ENCODE measurements around the gene HOGA1. TPM values are rescaled to one million over a fixed set of nuclear protein-coding genes. Genes with fewer than 3 reads are reported as not detected.
"Not testable (repeated sequence)": the region's sequence is repeated elsewhere in the genome, so short reads cannot be mapped to it uniquely, and the experiment has no call there.

HOGA1 gene
- total RNA-seq, 2 experiments from 2014 or later: not detected

DNA sequence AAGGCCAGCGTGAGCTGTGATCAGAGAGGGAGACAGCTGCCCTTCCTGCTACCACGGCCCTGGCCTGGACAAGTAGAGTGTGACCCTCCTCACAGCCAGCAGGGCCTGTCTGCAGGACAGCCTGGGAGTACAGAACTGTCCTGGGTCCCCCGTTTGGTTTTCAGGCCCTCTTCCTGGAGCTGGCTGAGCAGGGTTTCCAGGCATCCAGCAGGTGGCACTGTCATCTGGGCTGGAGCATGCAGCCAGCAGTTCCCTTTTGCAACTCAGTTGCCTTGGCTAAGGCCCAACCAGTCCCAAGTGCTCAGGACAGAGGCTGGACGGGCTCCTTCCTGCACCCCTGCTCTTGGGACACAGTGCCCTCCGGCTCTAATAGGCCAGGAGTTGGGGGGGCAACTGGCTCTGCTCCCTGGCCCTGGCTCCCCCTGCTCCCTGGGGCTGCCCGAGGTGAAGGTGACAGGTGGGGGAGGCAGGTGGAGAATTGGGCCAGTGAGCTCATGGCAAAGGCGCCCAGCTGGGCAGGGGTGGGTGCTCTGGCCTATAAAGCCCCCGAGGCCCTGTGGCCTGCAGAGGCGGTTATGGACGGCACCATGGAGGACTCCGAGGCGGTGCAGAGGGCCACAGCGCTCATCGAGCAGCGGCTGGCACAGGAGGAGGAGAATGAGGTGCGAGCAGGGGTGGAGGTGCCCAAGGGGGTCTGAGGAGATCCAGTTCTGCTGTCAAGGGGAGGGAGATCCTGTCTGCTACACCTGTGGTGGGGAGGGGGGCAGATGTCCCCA lies 11.8 kb upstream of the HOGA1 start, which contains the start of gene ANKRD2:
Gene ANKRD2 (plus strand): TSS at position 566 of the 776 bp plus-strand sequence. CDS start 10 bp downstream, at position 576.
- H3K4me1 Mint-ChIP-seq: no peaks in the 10 kb centered on the region
- no peaks in the 10 kb centered on the region for H3K36me3 Mint-ChIP-seq (ENCODE audit: low read depth)
- no peak within 1 kb of the TSS for H3K27ac Mint-ChIP-seq
- intact Hi-C loops (cut with DNase I, micrococcal nuclease): loop anchor here in 1 of 2 experiments (1.0 kb wide), 2 partner anchors 40 to 159 kb away; no protein-coding TSS in a partner anchor
- ATAC-seq (peak; percentile 84), DNase-seq (peak; percentile 79)
- POLR2A ChIA-PET: interaction anchor here (0.6 kb wide), 1 partner anchor 75 kb away, joined by 4 read pairs; no protein-coding TSS in a partner anchor
- no peak within 1 kb of the TSS for H3K4me3 Mint-ChIP-seq
- H3K27me3 Mint-ChIP-seq: no peaks in the 10 kb centered on the region
- CTCF ChIA-PET: interaction anchor here (0.6 to 1.7 kb wide), 31 partner anchors 8 to 451 kb away, joined by 3 to 9 read pairs (median 3); partner anchors contain the start of genes HOGA1 and PI4K2A
- no peaks in the 10 kb centered on the region for H3K9me3 Mint-ChIP-seq (ENCODE audit: low read depth)

DNA sequence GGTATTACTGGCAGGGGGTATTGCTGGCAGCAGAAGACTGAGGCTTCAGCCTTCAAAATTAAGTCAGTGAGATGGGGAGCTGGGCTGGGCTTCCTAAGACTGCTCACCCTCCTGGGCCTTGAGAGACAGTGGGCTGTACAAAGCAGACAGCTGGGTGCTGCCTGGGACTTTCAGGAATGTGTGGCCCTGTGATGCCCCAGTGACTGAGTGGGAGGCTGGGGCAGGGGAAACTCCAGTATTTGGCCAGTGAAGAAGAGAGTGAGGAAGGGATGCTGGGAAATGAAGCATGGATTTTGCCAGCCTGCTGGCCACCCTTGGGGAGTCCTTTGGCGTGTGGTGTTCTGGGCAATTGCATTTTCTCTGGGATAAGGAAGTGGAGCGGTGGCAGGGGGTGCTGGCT lies 11.2 kb upstream of the HOGA1 start:
- POLR2A ChIA-PET: interaction anchor here (0.6 kb wide), 1 partner anchor 75 kb away, joined by 4 read pairs; no protein-coding TSS in a partner anchor
- no peaks in the 10 kb centered on the region for H3K36me3 Mint-ChIP-seq (ENCODE audit: low read depth)

GRCh38 chr10:97573672-97574071 lies 10.5 kb upstream of the HOGA1 start:
- peak; percentile 59 for ATAC-seq

More for the DNA sequence above, 11.2 kb upstream of the HOGA1 start:
- CTCF ChIA-PET: interaction anchor here (1.0 to 1.4 kb wide), 5 partner anchors 11 to 21 kb away, joined by 3 to 4 read pairs (median 3); partner anchors contain the start of gene HOGA1
- no peak for ATAC-seq
- intact Hi-C loops (cut with DNase I, micrococcal nuclease): no loop called here
- Mint-ChIP-seq H3K4me3 (no peak overlapping the region), H3K9me3 (ENCODE audit: low read depth) (no peaks in the 10 kb centered on the region), H3K27me3 (no peaks in the 10 kb centered on the region), H3K27ac (no peak overlapping the region), H3K4me1 (no peaks in the 10 kb centered on the region)
- DNase-seq: no peak

DNA sequence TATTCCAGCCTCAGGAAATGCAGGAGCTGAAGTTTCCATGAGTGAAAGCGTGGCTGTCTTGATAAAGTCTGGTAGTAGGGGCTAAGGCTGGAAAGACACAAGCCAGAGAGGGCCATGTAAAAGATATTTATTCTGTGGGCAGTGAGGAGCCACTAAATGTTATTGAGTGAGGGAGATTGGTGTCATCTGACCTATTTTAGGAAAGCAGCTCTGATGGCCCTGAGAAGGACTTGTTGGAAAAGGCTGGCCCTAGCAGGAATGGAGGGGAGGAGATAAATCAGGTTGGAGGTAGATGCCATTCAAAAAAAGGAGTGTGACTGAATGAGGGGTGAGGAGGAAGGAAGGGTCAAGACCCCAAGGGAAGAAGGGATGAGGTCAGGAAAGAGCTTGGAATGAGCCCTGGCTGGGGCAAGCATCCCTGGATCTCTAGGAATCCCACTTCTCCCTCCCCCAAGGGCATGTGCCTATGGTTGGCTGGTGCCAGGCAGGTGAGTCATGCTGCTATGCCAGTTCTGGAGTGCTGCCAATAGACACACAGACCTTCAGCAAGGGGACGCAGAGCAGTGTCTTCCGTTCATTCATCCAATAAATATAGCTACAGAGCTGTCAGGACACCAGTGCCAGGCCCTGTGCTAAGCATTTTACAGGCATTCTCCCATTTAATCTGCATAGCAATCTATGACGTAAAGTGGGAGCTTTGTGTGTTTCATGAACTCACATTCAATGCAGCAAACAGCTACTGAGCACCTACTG lies 9.6 kb upstream of the HOGA1 start:
- ATAC-seq: no peak
- ChIA-PET CTCF (interaction anchor here (0.6 to 1.2 kb wide), 2 partner anchors 40 to 66 kb away, joined by 3 to 4 read pairs; partner anchors contain the start of gene PI4K2A), POLR2A (no interaction called here)
- Mint-ChIP-seq H3K4me3 (no peak overlapping the region), H3K27me3 (no peaks in the 10 kb centered on the region), H3K9me3 (ENCODE audit: low read depth) (no peaks in the 10 kb centered on the region), H3K27ac (no peak overlapping the region), H3K36me3 (ENCODE audit: low read depth) (no peaks in the 10 kb centered on the region), H3K4me1 (no peaks in the 10 kb centered on the region)
- intact Hi-C loops (cut with DNase I, micrococcal nuclease): no loop called here
- DNase-seq: peak; percentile 27

More at GRCh38 chr10:97573672-97574071, 10.5 kb upstream of the HOGA1 start:
- intact Hi-C loops (cut with DNase I, micrococcal nuclease): no loop called here
- H3K4me1 Mint-ChIP-seq: no peaks in the 10 kb centered on the region
- H3K27me3 Mint-ChIP-seq: no peaks in the 10 kb centered on the region
- ChIA-PET CTCF (interaction anchor here (0.6 to 1.0 kb wide), 2 partner anchors 21 to 67 kb away, joined by 3 read pairs; partner anchors contain the start of gene PI4K2A), POLR2A (no interaction called here)
- H3K9me3 Mint-ChIP-seq (ENCODE audit: low read depth): no peaks in the 10 kb centered on the region
- H3K4me3 Mint-ChIP-seq: no peak overlapping the region
- DNase-seq: no peak
- no peaks in the 10 kb centered on the region for H3K36me3 Mint-ChIP-seq (ENCODE audit: low read depth)
- no peak overlapping the region for H3K27ac Mint-ChIP-seq

DNA sequence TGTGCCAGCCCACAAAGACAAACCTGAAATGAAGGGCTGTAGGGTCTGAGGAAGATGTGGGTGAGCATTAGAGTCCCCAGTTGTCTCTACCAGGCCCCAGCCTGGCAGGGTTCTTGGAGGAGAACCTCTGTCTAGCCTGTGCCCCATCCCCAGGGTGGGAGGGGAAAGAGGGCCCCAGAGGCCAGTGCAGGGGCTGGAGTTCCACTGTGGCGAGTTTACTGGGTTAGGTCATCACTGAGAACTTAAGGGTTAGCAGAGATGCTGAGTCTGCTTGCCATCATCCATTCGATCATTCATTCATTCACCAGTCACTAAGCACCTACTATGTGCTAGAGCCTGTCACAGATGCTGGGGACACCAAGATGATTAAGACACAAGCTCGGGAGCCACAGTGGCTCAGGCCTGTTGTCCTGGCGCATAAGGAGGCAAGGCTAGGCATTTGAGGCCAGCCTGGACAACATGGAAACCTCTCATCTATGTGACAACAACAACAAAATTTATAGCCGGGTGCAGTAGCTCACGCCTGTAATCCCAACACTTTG lies 9.0 kb upstream of the HOGA1 start:
- H3K27ac Mint-ChIP-seq: no peak overlapping the region
- H3K27me3 Mint-ChIP-seq: no peaks in the 10 kb centered on the region
- H3K9me3 Mint-ChIP-seq (ENCODE audit: low read depth): no peaks in the 10 kb centered on the region
- DNase-seq: no peak
- POLR2A ChIA-PET: no interaction called here
- no peak overlapping the region for H3K4me3 Mint-ChIP-seq
- H3K4me1 Mint-ChIP-seq: no peaks in the 10 kb centered on the region
- CTCF ChIA-PET: interaction anchor here (1.2 to 1.4 kb wide), 2 partner anchors 41 to 101 kb away, joined by 4 read pairs; no protein-coding TSS in a partner anchor
- no peak for ATAC-seq
- H3K36me3 Mint-ChIP-seq (ENCODE audit: low read depth): no peaks in the 10 kb centered on the region
- intact Hi-C loops (cut with DNase I, micrococcal nuclease): no loop called here

DNA sequence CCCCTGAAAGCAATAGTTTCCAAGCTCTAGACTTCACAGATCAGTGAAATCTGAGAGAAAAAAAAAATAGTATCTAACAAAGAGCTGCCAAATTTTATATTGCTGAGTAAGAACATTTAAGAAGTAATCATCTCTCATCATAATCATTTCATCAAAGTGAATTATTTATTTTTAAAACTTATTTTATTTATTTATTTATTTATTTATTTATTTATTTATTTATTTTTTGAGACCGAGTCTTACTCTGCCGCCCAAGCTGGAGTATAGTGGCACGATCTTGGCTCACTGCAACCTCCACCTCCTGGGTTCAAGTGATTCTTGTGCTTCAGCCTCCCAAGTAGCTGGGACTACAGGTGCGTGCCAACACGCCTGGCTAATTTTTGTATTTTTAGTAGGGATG lies 7.7 kb upstream of the HOGA1 start:
- CTCF ChIA-PET: interaction anchor here (1.4 kb wide), 1 partner anchor 100 kb away, joined by 4 read pairs; no protein-coding TSS in a partner anchor
- intact Hi-C loops (cut with DNase I, micrococcal nuclease); H3K9me3 Mint-ChIP-seq (ENCODE audit: low read depth); H3K4me1 Mint-ChIP-seq; H3K4me3 Mint-ChIP-seq; POLR2A ChIA-PET; H3K27ac Mint-ChIP-seq; DNase-seq; H3K36me3 Mint-ChIP-seq (ENCODE audit: low read depth); ATAC-seq; H3K27me3 Mint-ChIP-seq: not testable (repeated sequence)

- no peaks in the 10 kb centered on the region for H3K27me3 Mint-ChIP-seq
- H3K36me3 Mint-ChIP-seq (ENCODE audit: low read depth): no peaks in the 10 kb centered on the region
- H3K4me3 Mint-ChIP-seq: no peak overlapping the region
- intact Hi-C loops (cut with DNase I, micrococcal nuclease): no loop called here
- no peaks in the 10 kb centered on the region for H3K9me3 Mint-ChIP-seq (ENCODE audit: low read depth)
- DNase-seq (no peak), ATAC-seq (no peak)
- no peak overlapping the region for H3K27ac Mint-ChIP-seq
- no peaks in the 10 kb centered on the region for H3K4me1 Mint-ChIP-seq
- POLR2A ChIA-PET: no interaction called here
- CTCF ChIA-PET: interaction anchor here (0.6 kb wide), 1 partner anchor 811 kb away, joined by 4 read pairs; no protein-coding TSS in a partner anchor
These were observed 6.5 kb upstream of the HOGA1 start for GRCh38 chr10:97577701-97578100.

DNA sequence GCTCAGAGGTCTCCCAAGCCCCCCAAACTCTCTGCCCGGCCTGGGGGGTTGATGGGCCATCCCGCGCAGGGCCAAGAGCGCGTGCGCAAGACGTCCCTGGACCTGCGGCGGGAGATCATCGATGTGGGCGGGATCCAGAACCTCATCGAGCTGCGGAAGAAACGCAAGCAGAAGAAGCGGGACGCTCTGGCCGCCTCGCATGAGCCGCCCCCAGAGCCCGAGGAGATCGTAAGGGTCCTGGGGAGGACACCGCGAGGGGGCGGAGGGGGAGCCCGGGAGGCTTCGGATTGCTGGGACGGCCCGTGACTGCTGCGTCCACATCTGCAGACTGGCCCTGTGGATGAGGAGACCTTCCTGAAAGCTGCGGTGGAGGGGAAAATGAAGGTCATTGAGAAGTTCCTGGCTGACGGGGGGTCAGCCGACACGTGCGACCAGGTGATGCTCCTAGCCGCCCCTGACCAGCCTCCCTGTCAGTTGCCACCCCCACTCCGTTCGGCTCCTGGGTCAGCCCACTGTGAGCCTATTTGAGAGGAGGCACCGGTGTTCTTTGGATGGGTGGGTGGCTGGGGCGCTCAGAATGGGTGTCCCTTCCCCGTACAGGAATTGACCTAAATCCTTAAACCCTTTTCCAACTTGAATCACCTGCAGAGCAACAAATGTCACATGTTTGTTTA lies 5.9 kb upstream of the HOGA1 start:
- no peaks in the 10 kb centered on the region for H3K9me3 Mint-ChIP-seq (ENCODE audit: low read depth)
- H3K27ac Mint-ChIP-seq: no peak overlapping the region
- no peaks in the 10 kb centered on the region for H3K36me3 Mint-ChIP-seq (ENCODE audit: low read depth)
- intact Hi-C loops (cut with DNase I, micrococcal nuclease): no loop called here
- ATAC-seq: no peak
- ChIA-PET POLR2A (no interaction called here), CTCF (interaction anchor here (0.6 kb wide), 1 partner anchor 810 kb away, joined by 4 read pairs; no protein-coding TSS in a partner anchor)
- H3K27me3 Mint-ChIP-seq: no peaks in the 10 kb centered on the region
- no peak for DNase-seq
- H3K4me3 Mint-ChIP-seq: no peak overlapping the region
- no peaks in the 10 kb centered on the region for H3K4me1 Mint-ChIP-seq

DNA sequence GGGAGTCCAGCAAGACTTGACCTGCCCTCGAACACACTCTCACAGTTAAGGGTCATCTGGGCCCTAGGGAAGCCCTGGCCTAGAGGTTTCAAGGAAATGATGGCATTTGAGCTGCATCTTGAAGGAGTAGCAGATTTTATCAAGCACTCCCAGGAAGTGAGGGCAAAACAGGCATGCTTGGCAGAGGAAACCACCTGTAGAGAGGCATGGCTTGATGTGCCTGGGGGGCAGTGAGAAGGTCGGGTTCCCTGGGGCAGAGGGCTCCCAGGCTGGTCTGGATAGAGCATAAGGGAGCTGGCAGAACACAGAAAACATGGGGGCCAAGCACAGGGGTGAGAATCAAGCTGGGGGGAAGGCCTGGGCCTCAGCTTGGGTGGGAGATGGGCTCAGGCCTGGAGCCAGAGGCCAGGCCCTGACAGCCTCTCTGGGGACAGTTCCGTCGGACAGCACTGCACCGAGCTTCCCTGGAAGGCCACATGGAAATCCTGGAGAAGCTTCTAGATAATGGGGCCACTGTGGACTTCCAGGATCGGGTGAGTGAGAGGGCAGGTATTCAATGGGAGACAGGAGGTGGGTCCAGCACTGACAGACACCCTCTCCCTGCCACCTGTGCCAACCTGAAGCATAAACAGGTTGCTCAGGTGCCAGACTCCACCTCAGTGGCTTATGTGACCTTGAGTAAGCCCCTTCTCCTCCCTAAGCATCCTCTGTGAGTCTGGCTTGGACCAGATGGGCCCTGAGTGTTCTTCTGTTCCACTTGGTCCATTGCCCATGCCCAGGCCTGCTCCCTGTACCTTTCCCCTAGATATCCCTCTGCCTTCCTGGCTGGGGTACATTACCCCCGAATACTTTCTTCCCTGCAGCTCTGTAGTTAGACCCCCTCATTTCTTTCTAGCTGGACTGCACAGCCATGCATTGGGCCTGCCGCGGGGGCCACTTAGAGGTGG lies 3.5 kb upstream of the HOGA1 start:
- no peaks in the 10 kb centered on the region for H3K27me3 Mint-ChIP-seq
- no peak overlapping the region for H3K27ac Mint-ChIP-seq
- no peaks in the 10 kb centered on the region for H3K36me3 Mint-ChIP-seq (ENCODE audit: low read depth)
- DNase-seq: no peak
- no peak overlapping the region for H3K4me3 Mint-ChIP-seq
- no peaks in the 10 kb centered on the region for H3K4me1 Mint-ChIP-seq
- no peak for ATAC-seq
- CTCF ChIA-PET: interaction anchor here (0.5 to 1.9 kb wide), 4 partner anchors 9 to 107 kb away, joined by 3 to 5 read pairs (median 4); no protein-coding TSS in a partner anchor
- intact Hi-C loops (cut with DNase I, micrococcal nuclease): no loop called here
- no peaks in the 10 kb centered on the region for H3K9me3 Mint-ChIP-seq (ENCODE audit: low read depth)
- POLR2A ChIA-PET: no interaction called here

DNA sequence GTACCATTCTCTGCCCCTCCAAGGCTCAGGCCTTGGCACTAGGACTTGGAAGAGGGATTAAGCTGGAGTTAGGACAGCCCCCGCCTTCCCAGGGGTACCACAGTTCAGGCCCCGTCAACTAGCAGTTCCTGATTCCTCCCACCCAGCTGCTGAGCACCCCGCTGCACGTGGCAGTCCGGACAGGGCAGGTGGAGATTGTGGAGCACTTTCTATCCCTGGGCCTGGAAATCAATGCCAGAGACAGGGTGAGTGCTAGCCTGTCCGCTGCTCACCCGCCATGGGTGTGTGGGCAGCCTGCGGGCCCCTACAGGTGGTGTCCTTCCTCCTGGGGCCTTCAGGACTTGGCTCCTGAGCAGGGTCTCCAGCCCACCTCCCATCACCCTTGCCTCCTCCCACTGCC lies 2.0 kb upstream of the HOGA1 start:
- H3K36me3 Mint-ChIP-seq (ENCODE audit: low read depth): no peaks in the 10 kb centered on the region
- no peaks in the 10 kb centered on the region for H3K9me3 Mint-ChIP-seq (ENCODE audit: low read depth)
- no peaks in the 10 kb centered on the region for H3K27me3 Mint-ChIP-seq
- ChIA-PET CTCF (interaction anchor here (0.5 to 1.2 kb wide), 4 partner anchors 10 to 263 kb away, joined by 3 to 4 read pairs (median 3); partner anchors contain the start of gene FRAT1), POLR2A (no interaction called here)
- H3K4me1 Mint-ChIP-seq: no peaks in the 10 kb centered on the region
- no peak for DNase-seq
- H3K4me3 Mint-ChIP-seq: no peak overlapping the region
- no peak for ATAC-seq
- intact Hi-C loops (cut with DNase I, micrococcal nuclease): no loop called here
- H3K27ac Mint-ChIP-seq: no peak overlapping the region

Data from activated CD4-positive, alpha-beta T cell treated with anti-CD3 and anti-CD28 coated beads for 36 hours (primary cell).